Suprapubic skin (tissue), 4 donors: Measurements from ENCODE around the gene ADCY4. TPM values are rescaled to one million over a fixed set of nuclear protein-coding genes. Genes with fewer than 3 reads are reported as not detected.

Source experiments
- DNase-seq, 2 donors: peaks; one replicate each; pipeline ENCODE4 v3.0.0-alpha.2; 2019; ENCODE audit warnings: low spot score in 2 of 2
- H3K27ac ChIP-seq: fragments of 200-600 bp; sonication (generic); one replicate; pipeline ENCODE4 v1.5.1; 2019
- H3K27me3 ChIP-seq: fragments of 200-600 bp; sonication (generic); one replicate; pipeline ENCODE4 v1.5.1; 2019
- H3K36me3 ChIP-seq: fragments of 200-600 bp; sonication (generic); one replicate; pipeline ENCODE4 v1.5.1; 2019
- H3K4me1 ChIP-seq: fragments of 200-600 bp; sonication (generic); one replicate; pipeline ENCODE4 v1.5.1; 2019
- H3K4me3 ChIP-seq: fragments of 200-600 bp; sonication (generic); one replicate; pipeline ENCODE4 v1.5.1; 2019; ENCODE audit warnings: mild to moderate bottlenecking
- H3K9me3 ChIP-seq: fragments of 200-600 bp; sonication (generic); one replicate; pipeline ENCODE4 v1.5.1; 2019
- EP300 ChIP-seq: sonication (generic); formaldehyde crosslinking; IDR thresholded peaks from one replicate; pipeline ENCODE4 v1.6.1; 2017; ENCODE audit warnings: antibody characterized with exemption
- POLR2A ChIP-seq, 2 donors: fragments of 450-650 bp; IDR thresholded peaks; one replicate each; pipeline ENCODE4 v1.6.1; 2017; ENCODE audit warnings: antibody characterized with exemption in 2 of 2, mild to moderate bottlenecking in 2 of 2, moderate library complexity in 2 of 2
- POLR2AphosphoS5 ChIP-seq, 3 donors: sonication (generic); formaldehyde crosslinking; IDR thresholded peaks; one replicate each; pipeline ENCODE4 v1.6.1; 2017; ENCODE audit warnings: antibody characterized with exemption in 3 of 3
- WGBS: methylation state at CpG from one replicate; pipeline ENCODE4 v1.1.5; 2018; 5-methylcytosine and 5-hydroxymethylcytosine counted together
- total RNA-seq, 4 donors: library from RNA; depleted of rRNA; stranded (reverse); fragments of >200 nt; gene quantifications; one replicate each; pipeline ENCODE4 v1.1.0, GENCODE V29; 2016
- TF ChIP-seq, protein P1 (sequence below), 2 donors: fragments of 200-600 bp in 1 of 2; fragments of 450-650 bp in 1 of 2; sonication (generic) in 1 of 2; IDR thresholded peaks; one replicate each; pipeline ENCODE4 v1.5.1; 2016 to 2019; ENCODE audit warnings: antibody characterized with exemption in 2 of 2, mild to moderate bottlenecking in 1 of 2, moderate library complexity in 1 of 2

The ADCY4 gene
- total RNA-seq, 4 donors from 2014 or later = 3.9 to 33.2 (median 13.9) TPM

GRCh38 chr14:24291446-24292117 is 43.3 kb downstream of the ADCY4 start:
- no peaks in the 10 kb centered on the region for H3K9me3 ChIP-seq
- TF ChIP-seq EP300 (no peak), POLR2AphosphoS5 (IDR thresholded peaks at IDR 0.05) (no peak), POLR2A (IDR thresholded peaks at IDR 0.05) (no peak)
- TF ChIP-seq, protein P1, sequence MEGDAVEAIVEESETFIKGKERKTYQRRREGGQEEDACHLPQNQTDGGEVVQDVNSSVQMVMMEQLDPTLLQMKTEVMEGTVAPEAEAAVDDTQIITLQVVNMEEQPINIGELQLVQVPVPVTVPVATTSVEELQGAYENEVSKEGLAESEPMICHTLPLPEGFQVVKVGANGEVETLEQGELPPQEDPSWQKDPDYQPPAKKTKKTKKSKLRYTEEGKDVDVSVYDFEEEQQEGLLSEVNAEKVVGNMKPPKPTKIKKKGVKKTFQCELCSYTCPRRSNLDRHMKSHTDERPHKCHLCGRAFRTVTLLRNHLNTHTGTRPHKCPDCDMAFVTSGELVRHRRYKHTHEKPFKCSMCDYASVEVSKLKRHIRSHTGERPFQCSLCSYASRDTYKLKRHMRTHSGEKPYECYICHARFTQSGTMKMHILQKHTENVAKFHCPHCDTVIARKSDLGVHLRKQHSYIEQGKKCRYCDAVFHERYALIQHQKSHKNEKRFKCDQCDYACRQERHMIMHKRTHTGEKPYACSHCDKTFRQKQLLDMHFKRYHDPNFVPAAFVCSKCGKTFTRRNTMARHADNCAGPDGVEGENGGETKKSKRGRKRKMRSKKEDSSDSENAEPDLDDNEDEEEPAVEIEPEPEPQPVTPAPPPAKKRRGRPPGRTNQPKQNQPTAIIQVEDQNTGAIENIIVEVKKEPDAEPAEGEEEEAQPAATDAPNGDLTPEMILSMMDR (IDR thresholded peaks at IDR 0.05) = no peak
- no peak overlapping the region for H3K4me3 ChIP-seq
- peaks cover 3% of the 10 kb centered on the region for H3K4me1 ChIP-seq
- peaks cover 56% of the 10 kb centered on the region for H3K36me3 ChIP-seq
- H3K27me3 ChIP-seq = no peaks in the 10 kb centered on the region
- no peak for DNase-seq
- no peak overlapping the region for H3K27ac ChIP-seq
- 88% methylated on average over 3 of the region's 3 CpGs for WGBS

- 79% methylated on average over 9 of the region's 9 CpGs for WGBS
- no peak for TF ChIP-seq POLR2A (IDR thresholded peaks at IDR 0.05)
- TF ChIP-seq, protein P1 (IDR thresholded peaks at IDR 0.05) = no peak
- TF ChIP-seq EP300 = no peak
- TF ChIP-seq POLR2AphosphoS5 (IDR thresholded peaks at IDR 0.05) = no peak
- Histone ChIP-seq H3K9me3 (no peaks in the 10 kb centered on the region), H3K36me3 (peaks cover 47% of the 10 kb centered on the region), H3K27ac (no peak overlapping the region), H3K4me3 (no peak overlapping the region), H3K27me3 (no peaks in the 10 kb centered on the region), H3K4me1 (peaks cover 4% of the 10 kb centered on the region)
- no peak for DNase-seq
Measured at GRCh38 chr14:24290746-24291145, 44.1 kb downstream of the ADCY4 start.

- no peaks in the 10 kb centered on the region for H3K9me3 ChIP-seq
- H3K4me3 ChIP-seq = no peak overlapping the region
- H3K36me3 ChIP-seq = peaks cover 38% of the 10 kb centered on the region
- no peak overlapping the region for H3K27ac ChIP-seq
- no peak for TF ChIP-seq POLR2A (IDR thresholded peaks at IDR 0.05)
- no peak for TF ChIP-seq EP300
- TF ChIP-seq POLR2AphosphoS5 (IDR thresholded peaks at IDR 0.05) = no peak
- TF ChIP-seq, protein P1 (IDR thresholded peaks at IDR 0.05) = no peak
- WGBS = 76% methylated on average over 5 of the region's 6 CpGs
- no peak for DNase-seq
- H3K4me1 ChIP-seq = peaks cover 4% of the 10 kb centered on the region
- H3K27me3 ChIP-seq = no peaks in the 10 kb centered on the region
Measured at GRCh38 chr14:24289649-24290280, 45.1 kb downstream of the ADCY4 start.

DNA sequence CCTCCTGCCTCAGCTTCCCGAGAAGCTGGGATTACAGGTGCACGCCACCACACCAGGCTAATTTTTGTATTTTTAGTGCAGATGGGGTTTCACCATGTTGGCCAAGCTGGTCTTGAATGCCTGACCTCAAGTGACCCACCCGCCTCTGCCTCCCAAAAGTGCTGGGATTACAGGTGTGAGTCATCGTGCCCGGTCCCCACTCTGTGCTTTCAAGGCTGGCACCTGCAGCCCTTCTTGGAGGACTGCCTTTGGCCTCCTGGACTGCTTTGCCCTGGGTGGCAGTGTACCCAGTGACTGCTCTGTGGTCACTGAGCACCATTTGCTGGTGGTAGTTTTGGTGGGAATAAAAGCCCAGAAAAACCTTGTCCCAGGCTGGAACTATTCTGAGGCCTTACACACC is 47.9 kb downstream of the ADCY4 start:
- Histone ChIP-seq H3K27me3 (no peaks in the 10 kb centered on the region), H3K36me3 (peaks cover 29% of the 10 kb centered on the region), H3K27ac (no peak overlapping the region), H3K4me3 (no peak overlapping the region), H3K4me1 (peaks cover 6% of the 10 kb centered on the region), H3K9me3 (no peaks in the 10 kb centered on the region)
- DNase-seq = no peak
- TF ChIP-seq POLR2AphosphoS5 (IDR thresholded peaks at IDR 0.05) = no peak
- TF ChIP-seq EP300 = no peak
- no peak for TF ChIP-seq POLR2A (IDR thresholded peaks at IDR 0.05)
- TF ChIP-seq, protein P1 (IDR thresholded peaks at IDR 0.05) = no peak
- 92% methylated on average over 5 of the region's 5 CpGs for WGBS

GRCh38 chr14:24285351-24285750 is 49.5 kb downstream of the ADCY4 start:
- no peaks in the 10 kb centered on the region for H3K9me3 ChIP-seq
- TF ChIP-seq POLR2AphosphoS5 (IDR thresholded peaks at IDR 0.05) (no peak), EP300 (no peak), POLR2A (IDR thresholded peaks at IDR 0.05) (no peak)
- TF ChIP-seq, protein P1 (IDR thresholded peaks at IDR 0.05) = no peak
- no peak overlapping the region for H3K4me3 ChIP-seq
- WGBS = 53% methylated on average over 4 of the region's 4 CpGs
- peaks cover 16% of the 10 kb centered on the region for H3K4me1 ChIP-seq
- peaks cover 12% of the 10 kb centered on the region for H3K36me3 ChIP-seq
- no peaks in the 10 kb centered on the region for H3K27me3 ChIP-seq
- no peak overlapping the region for H3K27ac ChIP-seq
- DNase-seq = no peak
